ENCODE data around the gene CHRNA5.

CHRNA5 gene

DNA sequence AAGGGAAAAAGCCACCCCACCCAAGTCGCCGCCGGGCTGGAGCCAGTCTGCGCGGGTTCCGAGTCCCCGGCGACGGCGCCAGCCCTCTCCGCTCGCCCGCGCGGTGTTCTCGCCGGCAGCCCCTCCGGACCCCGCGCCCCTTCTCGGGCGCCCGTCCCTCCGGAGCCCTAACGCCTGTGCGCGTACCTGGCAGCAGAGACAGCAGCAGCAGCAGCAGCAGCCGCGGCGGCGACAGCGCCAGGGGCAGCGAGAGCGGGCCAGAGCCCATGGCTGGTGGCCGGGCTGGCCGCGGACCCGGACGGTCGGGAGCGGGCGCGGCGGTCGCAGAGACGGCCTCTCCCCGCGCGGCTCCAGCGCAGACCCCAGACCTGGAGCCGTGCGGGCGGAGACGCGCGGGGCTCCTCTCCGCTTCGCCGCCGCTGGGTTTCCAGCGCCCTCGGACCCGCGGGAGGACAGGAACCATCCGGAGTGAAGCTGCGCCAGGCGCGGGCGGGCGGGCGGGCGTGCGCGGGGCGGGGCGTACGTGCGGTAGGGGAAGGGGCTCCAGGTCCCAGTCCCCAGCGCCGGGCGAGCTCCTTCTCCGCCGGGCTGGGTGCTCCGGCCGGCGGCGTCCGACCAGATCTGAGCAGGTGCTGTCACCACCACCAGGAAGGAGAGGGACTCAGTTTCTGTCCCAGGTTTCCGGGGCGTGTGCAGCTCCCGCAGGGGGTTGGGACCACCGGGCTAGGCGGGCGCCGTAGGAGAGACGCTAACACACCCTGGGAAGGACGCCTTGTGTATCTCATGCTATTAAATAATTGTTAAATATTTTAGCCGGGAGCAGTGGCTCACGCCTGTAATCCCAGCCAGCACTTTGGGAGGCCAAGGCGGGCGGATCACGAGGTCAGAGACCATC, 55.5 kb downstream of the CHRNA5 start, which contains the start of gene CHRNA3:
TSS of gene CHRNA3 (minus strand) at position 470 of the 895 bp plus-strand sequence. CDS start at position 268, 202 bp downstream.
- no peak for DNase-seq (ENCODE audit: low read depth)

GRCh38 chr15:78621810-78622402, 56.6 kb downstream of the CHRNA5 start:
- no peak for DNase-seq (ENCODE audit: low read depth)

- DNase-seq (ENCODE audit: low read depth), result no peak
These were observed 58.6 kb downstream of the CHRNA5 start for GRCh38 chr15:78623786-78624497.

GRCh38 chr15:78624651-78625590, 59.6 kb downstream of the CHRNA5 start:
- no peak for DNase-seq (ENCODE audit: low read depth)

DNA sequence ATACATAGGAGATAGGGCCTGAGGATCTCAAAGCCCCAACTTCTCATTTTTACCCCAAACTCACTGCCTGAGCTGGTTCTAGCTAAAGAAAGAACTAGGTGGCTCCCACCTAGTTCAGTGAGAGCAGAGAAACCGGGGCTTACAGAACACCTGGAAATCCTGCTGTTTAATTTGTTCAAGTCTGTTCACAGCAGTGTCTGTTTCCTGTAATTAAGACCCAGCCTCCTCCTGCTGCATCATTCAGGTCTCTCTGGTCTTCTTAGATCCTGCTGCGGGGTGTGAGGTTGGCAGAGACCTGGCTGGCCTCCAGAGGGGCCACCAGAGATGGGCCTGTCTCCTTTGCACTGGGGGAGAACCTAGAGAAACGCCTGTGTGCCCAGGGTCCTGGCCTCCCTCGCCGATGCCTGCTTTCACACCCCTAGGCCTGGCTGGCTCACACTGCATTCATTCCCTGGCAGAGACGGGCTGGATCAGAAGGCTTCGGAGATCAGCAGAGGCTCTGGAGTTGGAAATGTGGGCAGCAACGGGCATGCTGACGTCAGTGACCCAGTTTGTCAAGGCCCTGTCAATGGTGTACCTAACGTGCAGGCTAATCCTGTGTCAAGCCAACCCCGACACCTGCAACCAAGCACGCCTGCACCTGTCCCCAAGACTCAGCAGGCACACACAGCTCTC, 60.4 kb downstream of the CHRNA5 start:
- DNase-seq (ENCODE audit: low read depth), result no peak

DNA sequence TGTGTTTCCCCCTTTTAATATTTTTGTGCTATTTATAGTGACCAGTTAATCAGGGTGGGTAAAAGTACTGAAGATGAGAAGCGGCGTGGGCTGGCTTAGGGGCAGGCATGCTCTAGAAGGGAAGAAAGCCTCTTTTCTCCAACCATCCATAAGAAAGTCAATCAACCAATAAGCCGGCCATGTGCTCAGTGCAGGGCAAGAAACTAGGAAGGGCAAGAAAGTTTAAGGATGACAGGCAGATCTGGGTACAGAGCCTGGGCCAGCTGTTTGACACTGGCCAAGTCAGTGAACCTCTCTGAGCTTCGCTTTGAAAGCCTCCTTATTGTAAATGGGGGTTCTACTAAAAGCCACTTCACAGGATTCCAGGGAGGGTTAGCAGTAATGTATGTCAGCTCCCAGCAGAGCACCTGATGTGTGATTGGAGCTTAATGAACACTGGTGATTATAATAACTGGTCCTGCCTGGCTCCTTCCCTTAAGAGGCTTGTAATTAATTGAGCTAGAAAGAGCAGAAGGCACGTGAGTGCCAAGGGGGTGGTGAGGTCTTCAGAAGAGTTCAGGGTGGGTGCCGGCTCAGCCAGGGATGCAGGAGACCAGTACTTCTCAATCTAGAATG, 61.2 kb downstream of the CHRNA5 start:
- no peak for DNase-seq (ENCODE audit: low read depth)

DNA sequence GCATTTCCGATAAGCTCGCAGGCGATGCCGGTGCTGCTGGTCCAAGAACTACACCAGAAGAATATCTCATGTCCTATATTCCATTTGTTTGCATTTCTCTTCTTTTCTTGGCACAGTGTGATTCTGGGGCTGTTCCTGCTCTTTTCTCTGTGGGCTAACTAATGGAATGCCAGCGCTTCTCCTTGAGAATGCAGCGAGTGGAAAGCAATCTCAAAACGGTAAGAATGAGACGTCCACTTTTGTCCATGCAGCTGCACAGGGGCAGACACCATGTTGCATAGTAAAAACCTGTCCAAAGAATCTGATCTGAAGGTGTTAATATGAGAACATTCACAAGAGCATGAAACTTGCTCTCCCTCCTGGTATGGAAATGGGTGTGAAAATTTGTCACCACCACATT, 62.0 kb downstream of the CHRNA5 start:
- no peak for DNase-seq (ENCODE audit: low read depth)

DNA sequence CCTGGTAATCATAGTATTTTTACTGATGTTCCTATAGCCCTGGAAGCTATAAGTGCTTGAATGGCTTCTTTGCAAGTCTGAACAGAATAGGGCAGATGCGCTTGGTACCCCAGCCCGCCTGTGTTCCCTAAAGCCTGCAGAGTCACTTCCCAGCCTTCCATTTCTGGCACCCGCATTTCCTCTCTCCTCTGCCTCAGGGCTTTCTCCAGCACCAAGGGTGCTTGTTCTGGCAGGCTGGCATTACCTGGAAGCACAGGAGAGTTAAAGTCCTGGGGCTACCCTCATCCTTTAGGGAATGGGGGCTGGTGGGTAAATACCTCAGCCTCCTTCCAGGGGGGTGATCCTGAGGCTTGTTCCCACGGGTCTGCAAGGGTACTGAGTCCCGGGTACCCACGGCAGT, 62.9 kb downstream of the CHRNA5 start:
- DNase-seq (ENCODE audit: low read depth), result no peak

DNA sequence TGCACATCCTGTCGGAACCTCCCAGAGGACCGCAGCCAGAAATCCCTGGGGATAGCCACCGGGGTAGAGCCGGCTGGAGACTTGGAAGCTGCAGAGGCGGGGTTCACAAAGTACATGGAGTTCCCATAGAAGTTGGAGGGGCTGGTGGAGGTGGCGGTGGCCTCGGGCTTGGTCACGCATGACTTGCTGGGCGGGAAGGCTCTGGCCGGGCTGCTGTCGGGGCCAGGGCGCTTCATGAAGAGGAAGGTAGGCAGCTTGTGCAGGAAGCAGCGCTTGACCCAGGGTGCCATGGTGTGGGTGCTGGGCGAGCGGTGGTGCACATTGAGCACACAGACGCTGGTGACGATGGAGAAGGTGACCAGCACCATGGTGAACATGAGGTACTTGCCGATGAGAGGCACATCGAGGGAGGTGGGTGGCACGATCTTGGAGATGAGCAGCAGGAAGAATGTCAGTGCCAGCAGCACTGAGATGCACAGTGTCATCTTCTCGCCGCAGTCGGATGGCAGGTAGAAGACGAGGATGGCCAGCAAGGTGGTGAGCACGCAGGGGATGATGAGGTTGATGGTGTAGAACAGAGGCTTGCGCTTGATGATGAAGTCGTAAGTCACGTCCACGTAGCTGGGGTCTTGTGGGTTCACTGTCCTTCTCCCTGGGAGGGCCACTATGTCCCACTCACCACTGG, 63.9 kb downstream of the CHRNA5 start:
- no peak for DNase-seq (ENCODE audit: low read depth)

DNA sequence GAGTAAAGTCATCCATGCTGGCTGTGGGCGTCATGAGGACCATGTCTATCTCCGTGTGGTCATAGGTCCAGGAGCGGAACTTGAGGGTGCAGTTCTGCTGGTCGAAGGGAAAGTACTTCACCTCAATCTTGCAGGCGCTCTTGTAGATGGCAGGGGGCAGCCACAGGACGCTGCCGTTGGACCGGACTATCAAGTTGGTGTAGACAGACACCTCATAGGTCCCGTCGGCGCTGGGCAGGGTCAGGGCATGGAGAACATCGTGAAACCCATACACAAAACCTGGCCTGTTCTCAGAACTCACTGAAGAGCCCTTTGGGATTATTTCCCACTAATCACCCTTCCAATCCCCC, 64.4 kb downstream of the CHRNA5 start:
- no peak for DNase-seq (ENCODE audit: low read depth)

DNA sequence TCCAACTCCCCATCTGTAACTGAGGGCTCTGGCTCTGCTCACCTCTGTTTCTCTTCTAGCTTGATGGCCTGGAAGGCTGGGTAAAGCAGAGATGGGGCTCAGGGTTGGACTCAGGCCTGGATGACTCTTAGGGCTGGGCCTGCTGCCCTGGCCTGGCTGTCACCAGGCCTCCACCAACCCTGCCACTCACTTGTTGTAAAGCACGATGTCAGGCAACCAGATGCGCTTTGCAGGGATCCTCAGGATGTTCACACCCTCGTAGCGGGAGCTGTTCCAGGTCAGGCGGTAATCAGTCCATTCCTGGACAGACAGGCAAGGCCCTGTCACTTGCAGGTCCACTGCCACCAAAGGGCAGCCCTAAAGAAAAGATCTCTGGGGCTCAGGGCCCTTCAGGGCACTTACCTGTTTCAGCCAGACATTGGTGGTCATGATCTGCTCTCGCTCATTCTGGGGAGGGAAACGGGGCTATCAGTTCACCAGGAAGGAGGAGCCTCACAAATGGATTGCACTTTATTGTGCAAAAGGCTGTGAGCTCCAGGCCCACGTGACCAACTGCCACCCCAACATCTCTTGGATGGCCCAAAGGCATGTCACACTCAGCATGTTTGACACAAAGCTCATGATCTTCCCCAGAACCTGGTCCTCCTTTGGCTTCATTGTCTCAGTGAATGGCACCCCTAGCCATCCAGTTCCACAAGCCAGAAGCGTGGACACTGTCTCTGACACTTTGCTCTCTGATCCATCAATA, 65.7 kb downstream of the CHRNA5 start:
- no peak for DNase-seq (ENCODE audit: low read depth)

- no peak for DNase-seq (ENCODE audit: low read depth)
These were observed 68.0 kb downstream of the CHRNA5 start for GRCh38 chr15:78633348-78633747.

- no peak for DNase-seq (ENCODE audit: low read depth)
These were observed 69.2 kb downstream of the CHRNA5 start for GRCh38 chr15:78634210-78635145.

DNA sequence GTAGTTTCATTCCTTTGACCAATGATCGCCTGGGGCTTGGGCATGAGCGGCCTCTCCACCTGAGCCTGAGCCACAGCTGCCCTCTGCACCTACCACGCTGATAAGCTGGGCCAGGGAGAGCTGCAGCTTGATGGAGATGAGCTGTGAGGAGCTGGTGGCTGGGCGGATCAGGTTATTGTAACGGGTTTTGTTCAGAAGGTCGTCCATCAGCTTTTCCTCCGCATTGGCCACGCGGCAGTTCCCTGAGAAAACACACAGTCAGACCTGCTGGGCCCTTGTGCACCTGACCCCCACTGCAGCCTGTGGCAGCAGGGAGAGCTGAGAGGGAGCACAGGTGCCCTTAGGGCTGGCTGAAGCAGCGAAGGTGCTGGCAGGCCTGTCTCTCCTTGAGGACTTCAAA, 70.0 kb downstream of the CHRNA5 start:
- no peak for DNase-seq (ENCODE audit: low read depth)

DNA sequence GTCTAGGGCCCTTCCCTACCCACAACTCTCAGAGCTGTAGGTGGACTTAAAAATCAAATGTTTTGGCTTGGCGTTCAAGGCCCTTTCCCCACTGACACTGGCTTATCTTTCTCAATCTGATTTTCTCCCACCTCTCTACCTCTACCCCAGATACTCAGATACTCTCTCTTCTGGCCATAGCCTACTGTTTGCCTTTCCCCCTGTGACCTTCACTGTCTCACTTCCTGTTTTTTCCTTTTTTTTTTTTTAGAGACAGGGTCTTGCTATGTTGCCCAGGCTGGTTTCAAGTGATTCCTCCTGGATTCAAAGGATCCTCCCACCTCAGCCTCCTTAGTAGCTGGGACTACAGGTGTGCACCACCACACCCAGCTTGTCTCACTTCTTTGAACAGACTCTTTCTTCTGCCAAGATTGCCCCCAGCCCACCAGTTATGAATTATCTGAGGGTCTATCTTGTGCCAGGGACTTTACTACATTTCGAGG, 71.1 kb downstream of the CHRNA5 start:
- DNase-seq (ENCODE audit: low read depth), result no peak

- no peak for DNase-seq (ENCODE audit: low read depth)
These were observed 72.6 kb downstream of the CHRNA5 start for GRCh38 chr15:78637776-78638435.

- no peak for DNase-seq (ENCODE audit: low read depth)
These were observed 73.5 kb downstream of the CHRNA5 start for GRCh38 chr15:78638658-78639314.
